Measurements from ENCODE around the gene ADISSP. TPM values are rescaled to one million over a fixed set of nuclear protein-coding genes. Genes with fewer than 3 reads are reported as not detected.

The ADISSP gene
- total and polyA plus RNA-seq, 2 of the 13 experiments (the other 11 are each of a cell fraction or from before 2014, with no cell fraction given) = 38.3 to 90.6 TPM

- TF ChIP-seq SRSF9 (IDR thresholded peaks at IDR 0.05; ENCODE audit: borderline replicate concordance, insufficient read depth, low read depth, low read length, poor library complexity, severe bottlenecking) (no peak), EP300 (IDR thresholded peaks at IDR 0.05; ENCODE audit: low read depth in 2 of 2, low read length in 2 of 2) (no peak), EP300 (CRISPR knock-in tag; IDR thresholded peaks at IDR 0.05; ENCODE audit: borderline replicate concordance) (no peak), MLXIP (CRISPR knock-in tag; IDR thresholded peaks at IDR 0.05; ENCODE audit: borderline replicate concordance) (no peak), ZNF839 (CRISPR knock-in tag; IDR thresholded peaks at IDR 0.05; ENCODE audit: borderline replicate concordance) (peak; percentile 56; the same call in 1 of the 2 replicates), ZBTB14 (CRISPR knock-in tag; IDR thresholded peaks at IDR 0.05) (peak; percentile 59), HNRNPK (IDR thresholded peaks at IDR 0.05; ENCODE audit: low read depth, low read length, poor library complexity, severe bottlenecking) (peak; percentile 52), ETV6 (CRISPR knock-in tag; conservative IDR thresholded peaks at IDR 0.05) (0 out of 2 replicates have a peak, but pooled peaks have one; percentile 1), ZBTB39 (CRISPR knock-in tag; IDR thresholded peaks at IDR 0.05) (peak; percentile 86; the same call in 1 of the 2 replicates), ZNF883 (CRISPR knock-in tag; IDR thresholded peaks at IDR 0.05; ENCODE audit: not compliant biosample characterization) (peak; percentile 75), ZNF296 (CRISPR knock-in tag; conservative IDR thresholded peaks at IDR 0.05) (no peak; the same call in 1 of the 2 replicates), EED (CRISPR knock-in tag; IDR thresholded peaks at IDR 0.05) (peak; percentile 69; the same call in 1 of the 2 replicates), THAP11 (CRISPR knock-in tag; IDR thresholded peaks at IDR 0.05) (peak; percentile 76), TBP (CRISPR knock-in tag; IDR thresholded peaks at IDR 0.05) (0 out of 2 replicates have a peak, but pooled peaks have one; percentile 41), PCBP1 (IDR thresholded peaks at IDR 0.05; ENCODE audit: borderline replicate concordance, low read depth, low read length) (no peak), ZNF580 (CRISPR knock-in tag; IDR thresholded peaks at IDR 0.05; ENCODE audit: borderline replicate concordance, low read depth) (peak; percentile 57; the same call in 1 of the 2 replicates), ZC3H13 (CRISPR knock-in tag; IDR thresholded peaks at IDR 0.05) (peak; percentile 94), MED1 (CRISPR knock-in tag; IDR thresholded peaks at IDR 0.05) (0 out of 2 replicates have a peak, but pooled peaks have one; percentile 45), PITX1 (CRISPR knock-in tag; IDR thresholded peaks at IDR 0.05) (no peak; the same call in 1 of the 2 replicates), ZNF205 (CRISPR knock-in tag; IDR thresholded peaks at IDR 0.05) (peak; percentile 75; the same call in 1 of the 2 replicates), KLF6 (CRISPR knock-in tag; IDR thresholded peaks at IDR 0.05) (0 out of 2 replicates have a peak, but pooled peaks have one; percentile 36), RARG (CRISPR knock-in tag; IDR thresholded peaks at IDR 0.05; ENCODE audit: low read depth) (no peak)
Observed at GRCh38 chr20:3749689-3750531, 17.6 kb downstream of the ADISSP start (continued).

Measured in HepG2 (cell line).